Natural killer cell treated with Interleukin-12 subunit alpha and Interleukin-12 subunit beta and Interleukin-15 and Interleukin-18, amount 100 ng/mL, for 72 hours (primary cell): ENCODE results near the gene RALGPS2. TPM values are rescaled to one million over a fixed set of nuclear protein-coding genes. Genes with fewer than 3 reads are reported as not detected.

Experiments used
- ATAC-seq, 2 donors: fragments of 150-1000 bp; cut with Tn5 transposase in 1 of 2; sonication (Bioruptor Pico), chemical (Tn5 transposase) in 1 of 2; 2 replicates each; pipeline ENCODE4 v1.10.0; 2021
- DNase-seq: peaks from one replicate; pipeline ENCODE4 v3.0.0; 2022; ENCODE audit warnings: low spot score
- H3K27ac Mint-ChIP-seq, 2 donors: 1 replicate in 1 of 2; 2 replicates in 1 of 2; pipeline ENCODE4 v1.8.0; 2022; ENCODE audit warnings: mixed read lengths in 2 of 2, mild to moderate bottlenecking in 1 of 2, moderate library complexity in 1 of 2
- H3K27me3 Mint-ChIP-seq, 2 donors: 1 replicate in 1 of 2; 2 replicates in 1 of 2; pipeline ENCODE4 v1.8.0; 2022; ENCODE audit warnings: mixed read lengths in 2 of 2
- H3K36me3 Mint-ChIP-seq: one replicate; pipeline ENCODE4 v1.8.0; 2022; ENCODE audit warnings: mixed read lengths
- H3K4me1 Mint-ChIP-seq, 2 donors: 1 replicate in 1 of 2; 2 replicates in 1 of 2; pipeline ENCODE4 v1.8.0; 2022; ENCODE audit warnings: low read depth in 2 of 2, mixed read lengths in 2 of 2, mild to moderate bottlenecking in 1 of 2
- H3K4me3 Mint-ChIP-seq: one replicate; pipeline ENCODE4 v1.8.0; 2022; ENCODE audit warnings: mixed read lengths
- H3K9me3 Mint-ChIP-seq: 2 replicates; pipeline ENCODE4 v1.8.0; 2022; ENCODE audit warnings: mixed read lengths
- total RNA-seq, 2 donors: library from RNA; stranded (reverse); gene quantifications; one replicate each; pipeline ENCODE4 v1.2.3, GENCODE V29; 2022

Gene RALGPS2
- total RNA-seq, 2 donors from 2014 or later, result 2.4 to 3.8 TPM

DNA sequence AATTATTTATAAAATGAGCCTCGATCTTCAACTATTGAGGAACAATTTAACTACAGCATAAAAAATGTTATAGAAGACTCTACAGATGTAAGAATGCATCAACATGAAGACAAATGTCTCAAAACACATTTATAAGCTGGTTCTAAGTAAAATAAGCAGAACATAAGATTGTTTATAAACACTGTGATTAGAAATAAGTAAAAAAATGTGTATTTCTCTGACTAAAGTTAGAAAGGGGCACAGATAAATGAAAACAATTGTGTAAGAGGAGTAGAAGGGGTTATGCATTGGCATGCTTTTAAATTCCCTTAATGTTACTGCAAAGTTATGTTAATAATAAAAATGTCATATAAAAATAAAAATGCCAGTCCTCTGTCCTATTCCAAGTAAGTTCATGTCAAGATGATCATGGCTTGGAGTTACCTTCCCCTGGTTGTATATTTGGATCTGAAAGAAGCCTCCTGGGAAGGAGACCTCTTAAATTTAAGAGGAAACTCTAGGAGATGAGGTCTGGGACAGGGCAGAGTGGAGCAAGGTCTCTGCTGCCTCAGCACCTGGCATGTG is 230.4 kb downstream of the RALGPS2 start:
- no peaks in the 10 kb centered on the region for H3K4me1 Mint-ChIP-seq
- H3K9me3 Mint-ChIP-seq, result no peaks in the 10 kb centered on the region
- H3K36me3 Mint-ChIP-seq, result no peaks in the 10 kb centered on the region
- ATAC-seq, result no peak
- DNase-seq, result no peak
- no peaks in the 10 kb centered on the region for H3K27me3 Mint-ChIP-seq
- H3K4me3 Mint-ChIP-seq, result no peak overlapping the region
- H3K27ac Mint-ChIP-seq, result no peak overlapping the region

GRCh38 chr1:178958491-178958890 is 233.4 kb downstream of the RALGPS2 start:
- DNase-seq (no peak), ATAC-seq (peak in 1 of 2 donors; percentile 34)
- no peaks in the 10 kb centered on the region for H3K9me3 Mint-ChIP-seq
- H3K36me3 Mint-ChIP-seq, result no peaks in the 10 kb centered on the region
- no peaks in the 10 kb centered on the region for H3K4me1 Mint-ChIP-seq
- H3K27ac Mint-ChIP-seq, result no peak overlapping the region
- H3K27me3 Mint-ChIP-seq, result no peaks in the 10 kb centered on the region
- no peak overlapping the region for H3K4me3 Mint-ChIP-seq

DNA sequence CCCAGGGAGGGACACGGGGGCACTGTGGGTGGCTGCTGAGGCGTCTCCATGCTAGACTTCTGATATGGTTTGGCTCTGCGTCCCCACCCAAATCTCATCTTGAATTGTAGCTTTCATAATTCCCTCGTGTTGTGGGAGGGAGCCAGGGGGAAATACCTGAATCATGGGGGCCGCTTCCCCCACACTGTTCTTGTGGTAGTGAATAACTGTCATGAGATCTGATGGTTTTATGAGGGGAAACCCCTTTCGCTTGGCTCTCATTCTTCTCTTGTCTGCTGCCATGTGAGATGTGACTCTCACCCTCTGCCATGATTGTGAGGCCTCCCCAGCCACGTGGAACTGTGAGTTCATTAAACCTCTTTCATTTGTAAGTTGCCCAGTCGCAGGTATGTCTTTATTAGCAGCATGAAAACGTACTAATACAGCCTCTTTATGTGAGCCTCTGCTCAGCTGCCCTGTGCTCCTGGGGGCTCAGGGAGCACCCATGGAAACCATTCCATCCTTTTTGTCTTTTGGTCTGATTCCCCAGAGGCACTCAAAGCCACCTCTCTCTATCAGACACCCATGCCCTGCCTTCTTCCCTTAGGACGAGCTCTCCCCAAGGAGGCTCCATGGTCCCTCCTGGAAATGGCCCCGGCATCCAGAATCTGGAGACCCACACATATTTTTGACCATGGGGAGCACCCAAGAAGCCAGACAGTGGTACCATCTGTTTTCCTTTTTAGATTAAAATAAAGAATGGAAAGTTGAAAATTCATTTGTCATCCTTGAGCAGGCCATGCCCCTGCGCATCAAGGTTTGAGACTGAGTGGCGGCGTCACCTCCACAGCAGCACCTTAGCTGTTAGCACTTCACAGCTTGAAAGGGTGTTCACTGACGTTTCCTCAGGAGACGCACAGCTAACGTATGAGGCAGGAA is 234.8 kb downstream of the RALGPS2 start:
- H3K4me3 Mint-ChIP-seq, result no peak overlapping the region
- no peaks in the 10 kb centered on the region for H3K4me1 Mint-ChIP-seq
- no peak overlapping the region for H3K27ac Mint-ChIP-seq
- DNase-seq (no peak), ATAC-seq (no peak)
- H3K36me3 Mint-ChIP-seq, result no peaks in the 10 kb centered on the region
- no peaks in the 10 kb centered on the region for H3K9me3 Mint-ChIP-seq
- H3K27me3 Mint-ChIP-seq, result no peaks in the 10 kb centered on the region

DNA sequence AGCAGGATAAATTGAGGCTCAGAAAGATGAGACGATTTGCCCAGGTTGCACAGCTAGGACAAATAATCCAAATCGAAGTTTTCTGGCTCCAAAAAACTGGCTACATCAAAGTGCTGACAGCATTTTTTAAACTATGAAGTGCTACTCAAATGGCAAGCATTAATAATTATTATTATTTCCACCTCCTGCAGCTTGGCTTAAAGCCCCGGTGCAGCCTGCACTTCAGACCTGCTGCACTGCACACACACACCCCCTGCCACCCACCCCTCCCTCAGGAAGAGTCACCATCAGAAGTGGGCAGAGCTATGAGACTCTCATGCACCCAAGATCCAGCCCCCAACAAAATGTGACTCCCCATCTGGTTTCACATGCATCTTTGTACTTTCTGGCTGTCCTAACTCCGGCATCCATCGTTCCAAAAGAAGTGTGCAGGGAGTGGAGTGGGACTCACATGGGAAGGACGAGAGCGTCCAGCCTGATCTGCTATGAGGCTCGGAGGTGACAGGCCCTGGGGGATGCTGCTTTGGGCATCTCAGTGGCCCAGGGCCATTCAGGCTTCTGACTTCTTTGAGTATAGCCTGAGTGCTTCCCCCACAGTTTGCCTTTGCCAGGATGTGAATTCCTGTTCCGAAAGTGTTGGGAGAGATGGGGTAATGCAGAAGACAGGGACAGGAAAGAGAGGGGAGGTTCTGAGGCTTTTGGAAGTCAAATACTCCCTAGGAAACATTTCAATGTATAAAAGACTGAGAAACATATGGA is 235.6 kb downstream of the RALGPS2 start:
- ATAC-seq (no peak), DNase-seq (no peak)
- no peaks in the 10 kb centered on the region for H3K27me3 Mint-ChIP-seq
- H3K27ac Mint-ChIP-seq, result no peak overlapping the region
- no peaks in the 10 kb centered on the region for H3K36me3 Mint-ChIP-seq
- H3K9me3 Mint-ChIP-seq, result no peaks in the 10 kb centered on the region
- H3K4me1 Mint-ChIP-seq, result no peaks in the 10 kb centered on the region
- H3K4me3 Mint-ChIP-seq, result no peak overlapping the region

DNA sequence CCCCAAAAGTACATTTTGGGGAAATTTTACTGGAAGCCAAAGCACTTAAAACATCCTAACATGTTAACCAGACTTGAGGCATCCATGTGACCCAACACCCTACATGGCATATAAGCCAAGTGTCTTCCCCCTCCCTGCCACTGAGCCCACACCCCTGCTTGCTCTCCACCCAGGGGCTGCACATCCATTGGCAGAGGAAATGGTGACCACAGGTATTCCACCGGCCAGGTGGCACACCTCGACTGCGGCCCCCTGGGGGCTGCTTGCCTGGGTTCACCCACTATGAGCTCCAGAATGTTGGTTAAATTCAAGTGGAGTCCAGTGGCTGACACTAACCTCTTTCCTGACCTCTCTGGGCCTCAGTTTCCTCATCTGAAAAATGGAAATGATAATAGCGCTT is 236.3 kb downstream of the RALGPS2 start:
- no peak overlapping the region for H3K27ac Mint-ChIP-seq
- peaks cover 0 to 2% of the 10 kb centered on the region in 2 donors for H3K27me3 Mint-ChIP-seq
- no peak for DNase-seq
- H3K36me3 Mint-ChIP-seq, result no peaks in the 10 kb centered on the region
- no peak overlapping the region for H3K4me3 Mint-ChIP-seq
- peaks cover 0 to 4% of the 10 kb centered on the region in 2 donors for H3K4me1 Mint-ChIP-seq
- ATAC-seq, result no peak
- H3K9me3 Mint-ChIP-seq, result no peaks in the 10 kb centered on the region

- H3K27ac Mint-ChIP-seq, result no peak overlapping the region
- no peak overlapping the region for H3K4me3 Mint-ChIP-seq
- no peaks in the 10 kb centered on the region for H3K36me3 Mint-ChIP-seq
Measured at GRCh38 chr1:178961868-178962267, 236.8 kb downstream of the RALGPS2 start.

DNA sequence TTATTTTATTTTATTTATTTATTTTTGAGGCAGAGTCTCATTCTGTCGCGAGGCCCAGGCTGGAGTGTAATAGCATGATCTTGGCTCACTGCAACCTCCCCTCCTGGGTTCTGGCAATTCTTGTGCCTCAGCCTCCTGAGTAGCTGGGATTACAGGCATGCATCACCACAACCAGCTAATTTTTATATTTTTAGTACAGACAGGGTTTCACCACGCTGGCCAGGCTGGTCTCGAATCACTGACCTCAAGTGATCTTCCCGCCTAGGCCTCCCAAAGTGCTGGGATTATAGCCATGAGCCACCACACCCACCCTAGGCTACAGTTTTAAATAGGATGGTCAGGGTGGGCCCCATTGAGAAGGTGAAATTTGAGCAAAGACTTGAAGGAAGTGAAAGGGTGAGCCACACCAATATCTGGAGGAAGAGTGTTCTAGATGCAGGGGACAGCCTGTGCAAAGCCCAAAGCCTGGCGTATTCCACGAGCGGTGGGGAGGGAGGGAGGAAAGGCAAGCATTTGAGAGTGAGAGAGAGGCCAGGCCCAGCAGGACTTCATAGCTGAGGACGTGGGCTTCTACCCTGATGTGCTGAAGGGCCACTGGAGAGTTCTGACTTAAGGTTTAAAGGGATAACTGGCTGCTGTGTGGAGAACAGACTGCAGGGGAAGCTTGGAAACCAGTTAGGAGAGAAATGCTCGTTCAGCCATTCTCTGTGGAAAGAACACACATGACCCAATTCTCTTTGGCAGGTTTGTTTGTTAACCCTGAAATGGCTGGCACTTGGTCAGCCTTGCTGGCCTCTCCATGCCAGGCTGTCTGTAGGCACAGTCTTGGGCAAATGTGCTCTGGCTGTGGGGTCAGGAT is 238.0 kb downstream of the RALGPS2 start:
- ATAC-seq, result no peak
- H3K27ac Mint-ChIP-seq, result no peak overlapping the region
- peaks cover 0 to 5% of the 10 kb centered on the region in 2 donors for H3K4me1 Mint-ChIP-seq
- H3K4me3 Mint-ChIP-seq, result no peak overlapping the region
- no peaks in the 10 kb centered on the region for H3K9me3 Mint-ChIP-seq
- DNase-seq, result no peak
- peaks cover 0 to 2% of the 10 kb centered on the region in 2 donors for H3K27me3 Mint-ChIP-seq
- no peaks in the 10 kb centered on the region for H3K36me3 Mint-ChIP-seq

More at GRCh38 chr1:178961868-178962267, 236.8 kb downstream of the RALGPS2 start:
- ATAC-seq (no peak), DNase-seq (no peak)
- Mint-ChIP-seq H3K27me3 (peaks cover 0 to 2% of the 10 kb centered on the region in 2 donors), H3K9me3 (no peaks in the 10 kb centered on the region), H3K4me1 (peaks cover 0 to 5% of the 10 kb centered on the region in 2 donors)

DNA sequence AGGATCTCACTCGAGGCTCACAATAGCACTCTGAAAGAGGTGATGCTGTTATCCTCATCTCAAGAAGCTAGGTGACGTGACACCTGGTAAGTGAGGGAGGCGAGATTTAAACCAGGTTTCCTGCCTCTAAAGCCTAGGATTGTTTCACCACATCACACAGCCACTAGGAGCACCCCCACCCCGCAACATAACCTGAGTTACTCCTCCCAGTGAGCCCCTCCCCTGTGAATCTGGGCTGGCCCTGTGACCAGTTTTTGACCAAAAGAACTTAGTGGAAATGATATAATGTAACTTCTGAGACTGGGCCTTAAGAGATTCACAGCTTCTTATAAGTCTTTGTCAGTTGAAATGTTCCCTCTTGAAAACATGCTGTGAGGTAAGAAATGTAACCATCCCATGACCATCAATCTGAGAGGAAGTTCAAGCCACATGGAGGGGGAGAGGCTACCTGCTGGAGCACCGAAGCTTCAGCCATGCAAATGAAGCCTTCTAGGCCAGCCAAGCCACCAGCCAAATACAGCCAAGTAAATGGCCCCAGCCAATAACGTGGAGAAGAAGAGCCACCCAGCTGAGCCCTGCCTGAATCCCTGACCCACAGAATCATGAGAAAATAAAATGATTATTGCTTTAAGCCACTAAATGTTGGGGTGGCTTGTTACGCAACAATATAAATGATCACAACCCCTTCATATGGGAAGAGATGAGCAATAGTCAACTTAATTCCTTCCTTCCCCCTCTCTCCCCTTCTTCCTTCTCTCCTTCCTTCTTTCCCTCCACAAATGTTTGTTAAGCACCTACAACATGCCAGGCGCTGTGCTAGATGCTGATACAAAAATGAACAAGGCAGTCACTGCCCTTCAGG is 239.7 kb downstream of the RALGPS2 start:
- no peak overlapping the region for H3K4me3 Mint-ChIP-seq
- H3K4me1 Mint-ChIP-seq, result peaks cover 0 to 5% of the 10 kb centered on the region in 2 donors
- ATAC-seq (no peak), DNase-seq (no peak)
- no peaks in the 10 kb centered on the region for H3K36me3 Mint-ChIP-seq
- no peaks in the 10 kb centered on the region for H3K9me3 Mint-ChIP-seq
- peaks cover 2 to 8% of the 10 kb centered on the region in 2 donors for H3K27me3 Mint-ChIP-seq
- no peak overlapping the region for H3K27ac Mint-ChIP-seq

- ATAC-seq (no peak), DNase-seq (no peak)
- Mint-ChIP-seq H3K9me3 (no peaks in the 10 kb centered on the region), H3K36me3 (no peaks in the 10 kb centered on the region), H3K27me3 (peaks cover 2 to 8% of the 10 kb centered on the region in 2 donors), H3K4me1 (peaks cover 0 to 5% of the 10 kb centered on the region in 2 donors), H3K4me3 (no peak overlapping the region), H3K27ac (no peak overlapping the region)
Measured at GRCh38 chr1:178966312-178966711, 241.3 kb downstream of the RALGPS2 start.

- peaks cover 3 to 5% of the 10 kb centered on the region in 2 donors for H3K4me1 Mint-ChIP-seq
- no peak overlapping the region for H3K4me3 Mint-ChIP-seq
- DNase-seq, result no peak
- no peaks in the 10 kb centered on the region for H3K9me3 Mint-ChIP-seq
- peak; percentile 12 to 32 for ATAC-seq
- H3K27me3 Mint-ChIP-seq, result peaks cover 2 to 15% of the 10 kb centered on the region in 2 donors
- H3K36me3 Mint-ChIP-seq, result no peaks in the 10 kb centered on the region
- no peak overlapping the region for H3K27ac Mint-ChIP-seq
Measured at GRCh38 chr1:178969226-178969987, 244.4 kb downstream of the RALGPS2 start.

DNA sequence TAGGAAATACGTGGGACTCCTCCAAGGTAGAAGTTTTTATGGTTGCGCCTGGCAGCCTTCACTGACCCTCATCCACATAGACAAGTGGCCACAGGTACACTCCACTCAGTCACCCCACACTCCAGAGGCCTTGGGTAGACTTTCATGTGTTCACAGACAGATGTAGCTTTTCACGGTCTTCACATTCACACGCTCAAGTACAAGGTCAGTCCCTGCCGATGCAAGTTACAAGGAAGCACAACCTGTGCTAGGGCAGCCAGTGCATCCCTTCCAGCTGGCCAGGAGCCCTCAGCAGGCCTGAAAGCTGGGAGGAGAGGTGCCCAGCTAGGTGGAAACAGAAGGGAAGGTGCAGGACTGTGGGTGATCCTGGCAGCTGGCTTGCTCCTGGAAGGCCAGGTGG is 245.1 kb downstream of the RALGPS2 start:
- H3K36me3 Mint-ChIP-seq, result no peaks in the 10 kb centered on the region
- H3K27ac Mint-ChIP-seq, result no peak overlapping the region
- peaks cover 3 to 5% of the 10 kb centered on the region in 2 donors for H3K4me1 Mint-ChIP-seq
- H3K4me3 Mint-ChIP-seq, result no peak overlapping the region
- ATAC-seq, result no peak
- DNase-seq, result no peak
- peaks cover 4 to 15% of the 10 kb centered on the region in 2 donors for H3K27me3 Mint-ChIP-seq
- H3K9me3 Mint-ChIP-seq, result no peaks in the 10 kb centered on the region
